Ishikawa (cell line): Measurements from ENCODE around the gene ENDOD1.

Experiments
- CREB1 ChIP-seq: IDR thresholded peaks from 2 replicates; pipeline ENCODE4 v1.6.1; 2012; ENCODE audit warnings: low read depth
- EGR1 ChIP-seq: IDR thresholded peaks from 2 replicates; pipeline ENCODE4 v1.6.1; 2012
- EP300 ChIP-seq: IDR thresholded peaks from 2 replicates; pipeline ENCODE4 v1.6.1; 2012; ENCODE audit warnings: borderline replicate concordance
- RAD21 ChIP-seq: IDR thresholded peaks from 2 replicates; pipeline ENCODE4 v1.6.1; 2012; ENCODE audit warnings: low read depth
- REST ChIP-seq: IDR thresholded peaks from 2 replicates; pipeline ENCODE4 v1.6.1; 2012; ENCODE audit warnings: low read depth, mild to moderate bottlenecking
- TAF1 ChIP-seq: IDR thresholded peaks from 2 replicates; pipeline ENCODE4 v1.6.1; 2012; ENCODE audit warnings: low read depth, mild to moderate bottlenecking
- TCF12 ChIP-seq: IDR thresholded peaks from 2 replicates; pipeline ENCODE4 v1.6.1; 2012; ENCODE audit warnings: low read depth
- USF1 ChIP-seq: IDR thresholded peaks from 2 replicates; pipeline ENCODE4 v1.6.1; 2012
- YY1 ChIP-seq: IDR thresholded peaks from 2 replicates; pipeline ENCODE4 v1.6.1; 2012; ENCODE audit warnings: low read depth

GRCh38 chr11:95155385-95155784 lies 65.7 kb downstream of the ENDOD1 start:
- no peak for TF ChIP-seq USF1
- TF ChIP-seq EP300: no peak
- no peak for TF ChIP-seq TCF12
- no peak for TF ChIP-seq RAD21
- no peak for TF ChIP-seq EGR1
- TF ChIP-seq YY1: no peak
- TF ChIP-seq TAF1: no peak
- TF ChIP-seq REST: no peak
- no peak for TF ChIP-seq CREB1
